22Rv1 (cell line): Measurements from ENCODE around the gene B4GALT2.

ENCODE experiments used
- CTCF ChIP-seq: fragments of 450-650 bp; IDR thresholded peaks from 2 replicates; pipeline ENCODE4 v1.5.1; 2017; ENCODE audit warnings: mild to moderate bottlenecking
- ZFX ChIP-seq: fragments of 450-650 bp; IDR thresholded peaks from 2 replicates; pipeline ENCODE4 v1.6.1; 2017; ENCODE audit warnings: antibody characterized with exemption, borderline replicate concordance

- TF ChIP-seq CTCF, result no peak
- TF ChIP-seq ZFX, result no peak
Observed at GRCh38 chr1:44016890-44017400, 37.9 kb downstream of the B4GALT2 start.
